LoVo (cell line): Measurements from ENCODE around the gene HPCAL1.

ENCODE experiments used
- DNase-seq: peaks from one replicate; pipeline ENCODE4 v3.0.0-alpha.2; 2016; ENCODE audit warnings: low spot score

The HPCAL1 gene

DNA sequence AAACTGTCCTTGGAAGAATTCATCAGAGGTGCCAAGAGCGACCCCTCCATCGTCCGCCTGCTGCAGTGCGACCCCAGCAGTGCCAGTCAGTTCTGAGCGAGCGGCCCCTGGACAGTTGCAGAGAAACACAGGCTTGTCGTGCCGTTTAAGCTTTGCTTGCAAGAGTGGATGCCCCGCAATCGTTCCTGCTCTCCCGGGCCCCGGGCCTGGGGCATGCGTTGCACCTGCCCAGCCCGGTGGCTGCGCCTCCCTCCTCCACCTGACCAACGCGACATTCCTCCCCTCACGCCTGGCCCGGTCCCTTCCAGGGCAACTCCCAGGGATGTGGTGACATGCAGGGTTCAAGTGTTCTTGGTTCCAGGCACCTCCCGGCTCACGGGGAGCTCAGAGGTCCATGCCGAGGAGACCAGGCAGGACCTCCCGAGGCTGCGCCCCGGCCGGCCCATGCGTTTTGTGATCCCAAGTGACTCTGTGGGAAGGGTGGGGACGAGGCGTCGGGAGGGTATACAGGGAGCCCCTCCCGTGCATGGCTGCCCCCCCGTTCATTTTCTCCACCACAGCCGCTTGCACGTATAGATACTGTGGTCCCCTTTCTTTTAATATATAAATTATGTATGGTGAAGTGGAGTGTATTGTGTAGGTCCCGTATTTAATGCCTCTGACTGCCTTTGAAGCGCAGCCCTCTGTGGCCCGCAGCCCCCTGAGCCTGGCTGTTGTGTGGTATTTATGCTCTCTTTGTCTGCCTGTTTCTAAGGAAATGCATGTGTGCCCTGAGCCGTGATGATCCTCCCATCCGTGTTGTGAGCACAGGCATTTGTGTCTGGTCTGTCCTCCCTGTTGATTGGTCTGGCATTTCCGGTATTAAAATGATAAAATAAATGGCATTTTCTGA lies 124.3 kb downstream of the HPCAL1 start:
- DNase-seq: no peak

DNA sequence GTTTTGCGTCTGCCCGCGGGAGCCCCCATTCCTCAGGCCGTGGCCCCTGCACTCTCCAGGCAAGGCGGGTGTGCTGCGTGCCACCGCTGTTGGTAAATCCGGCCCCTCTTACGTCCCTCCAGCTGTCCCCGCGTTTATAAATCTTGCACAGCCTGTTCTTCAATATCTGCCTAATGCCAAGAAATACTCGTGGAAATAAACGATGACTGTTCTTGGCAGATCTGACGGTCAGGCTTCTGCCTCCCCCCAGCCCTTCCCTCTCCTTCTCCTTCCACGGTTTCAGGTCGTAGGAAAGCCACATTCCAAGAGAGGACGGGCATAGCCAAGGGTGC lies 124.9 kb downstream of the HPCAL1 start:
- DNase-seq: no peak

DNA sequence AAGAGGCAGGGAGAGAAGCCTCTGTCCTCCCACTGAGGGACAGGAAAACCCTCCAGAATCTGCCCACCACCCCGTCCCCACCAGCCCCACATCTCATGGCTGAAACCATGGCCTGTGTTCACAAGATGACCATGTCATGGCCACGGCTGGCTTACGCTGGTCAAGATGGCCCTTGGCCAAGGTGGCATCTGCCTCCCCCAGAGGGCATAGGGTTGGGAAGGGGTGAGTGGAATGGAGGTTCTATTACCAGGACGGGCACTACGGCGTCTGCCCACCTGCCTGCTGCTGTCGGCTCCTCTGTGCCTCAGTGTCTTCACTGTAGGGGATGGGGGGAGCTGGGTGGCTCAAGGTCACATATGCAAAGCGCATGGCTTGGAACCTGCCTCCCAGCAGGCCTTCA lies 125.7 kb downstream of the HPCAL1 start:
- no peak for DNase-seq

DNA sequence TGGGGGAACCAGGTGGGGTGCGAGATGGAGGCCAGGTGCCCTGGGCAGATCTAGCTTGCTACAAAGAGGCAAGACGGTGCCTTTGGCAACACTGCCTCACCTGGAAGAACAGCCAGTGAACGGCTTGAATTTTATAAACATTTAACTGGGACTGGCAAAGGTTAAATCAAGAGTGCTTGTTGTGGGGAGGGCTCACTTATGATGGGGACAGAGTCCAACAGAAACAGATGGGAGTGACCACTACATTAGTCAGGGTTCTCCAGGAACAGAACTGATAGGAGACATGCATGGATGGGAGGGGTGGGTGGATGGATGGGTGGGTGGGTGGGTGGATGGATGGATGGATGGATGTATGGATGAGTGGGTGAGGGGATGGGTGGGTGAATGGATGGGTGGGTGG lies 126.2 kb downstream of the HPCAL1 start:
- no peak for DNase-seq

DNA sequence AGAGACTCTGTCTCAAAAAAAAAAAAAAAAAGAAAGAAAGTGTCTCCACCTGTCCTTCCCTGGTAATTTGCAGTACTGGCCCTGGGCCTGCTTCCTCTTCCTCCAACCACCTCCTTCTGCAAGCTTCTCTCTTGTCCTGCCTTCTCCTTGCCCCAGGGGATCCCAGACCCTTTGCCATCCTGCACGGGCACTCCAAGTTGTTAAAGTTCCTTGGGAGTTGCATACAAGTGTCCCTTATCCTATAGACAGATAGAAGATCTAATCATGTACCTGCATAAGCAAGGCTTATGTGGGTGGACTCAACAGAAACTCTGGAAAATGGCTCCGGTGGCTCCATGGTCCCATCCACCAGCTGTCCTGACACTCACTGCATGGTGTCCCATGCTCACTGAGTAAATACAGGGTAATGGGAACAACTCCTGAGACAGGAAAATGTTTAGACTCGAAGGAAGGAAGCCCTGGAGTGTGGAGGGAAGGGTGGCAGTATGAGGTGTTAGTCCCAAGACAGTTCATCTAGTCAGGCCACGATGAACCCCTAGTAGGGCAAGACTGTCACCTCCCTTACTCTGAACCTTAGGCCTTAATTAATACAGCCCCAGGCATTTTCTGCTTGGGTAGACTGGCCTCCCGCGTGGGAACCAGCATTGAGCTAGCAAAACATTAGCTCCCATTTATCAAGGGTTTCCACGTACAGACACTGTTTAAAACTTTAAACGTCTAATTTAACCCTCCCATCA lies 128.3 kb downstream of the HPCAL1 start:
- DNase-seq: no peak

DNA sequence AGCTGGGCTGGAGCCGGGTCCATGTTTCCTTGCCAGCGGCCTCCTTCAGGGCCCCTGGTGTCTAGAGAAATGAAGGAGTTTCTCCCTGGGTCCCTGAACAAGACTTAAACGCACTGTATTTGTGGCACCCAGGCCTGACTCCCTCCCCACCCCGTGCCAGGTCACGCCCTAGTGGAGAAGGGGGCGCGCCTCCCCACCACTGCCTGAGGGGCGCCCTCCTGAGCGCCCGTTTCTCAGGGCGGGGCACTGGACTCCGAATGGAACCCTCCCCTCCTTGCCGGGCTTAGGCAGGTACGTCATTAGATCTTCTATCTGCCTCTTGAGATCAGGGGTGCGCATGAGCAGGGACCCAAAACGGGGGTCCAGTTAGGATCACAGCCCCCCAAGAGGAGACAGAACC lies 129.1 kb downstream of the HPCAL1 start:
- no peak for DNase-seq

DNA sequence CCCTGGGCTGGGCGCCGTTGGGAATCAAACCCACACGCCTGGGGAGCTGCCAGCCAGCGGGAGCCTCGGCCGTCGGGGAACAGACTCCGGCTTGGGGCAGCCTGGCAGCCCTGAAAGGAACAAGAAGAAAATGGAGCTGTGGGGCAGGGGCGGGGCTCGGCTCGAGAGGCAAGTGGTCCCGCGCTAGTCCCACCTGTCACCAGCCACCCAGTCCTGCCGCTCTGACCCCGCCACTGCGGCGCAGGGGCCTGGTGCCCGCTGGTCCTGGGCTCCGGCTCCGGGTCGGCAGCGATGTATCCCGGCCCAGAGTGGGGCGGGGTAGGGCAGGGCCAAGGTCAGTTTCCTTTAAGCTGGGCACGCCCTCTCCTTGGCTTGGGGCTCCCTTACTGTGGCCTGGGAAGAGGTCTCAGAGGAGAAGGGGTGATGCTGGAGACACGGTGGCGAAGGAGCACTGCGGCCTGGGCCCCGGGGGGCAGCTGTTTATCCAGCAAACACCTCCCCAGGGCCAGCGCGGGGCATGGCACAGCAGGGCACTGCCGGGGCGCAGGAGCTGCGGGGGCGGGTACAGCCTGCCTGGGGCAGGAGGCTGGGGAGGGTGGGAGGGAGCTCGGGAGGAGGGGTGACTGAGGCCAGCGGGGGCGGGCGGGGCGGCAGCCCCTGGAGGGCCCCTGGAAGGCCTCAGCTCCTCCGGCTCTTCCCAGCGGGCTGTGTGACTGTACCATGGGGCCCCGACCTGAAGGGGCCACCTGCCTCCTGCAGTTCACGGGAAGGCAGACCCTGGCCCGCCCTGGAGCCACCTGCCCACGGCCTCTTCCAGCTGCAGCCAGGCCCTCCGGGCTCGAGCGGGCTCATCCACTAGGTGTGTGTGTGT lies 129.8 kb downstream of the HPCAL1 start:
- DNase-seq: no peak

DNA sequence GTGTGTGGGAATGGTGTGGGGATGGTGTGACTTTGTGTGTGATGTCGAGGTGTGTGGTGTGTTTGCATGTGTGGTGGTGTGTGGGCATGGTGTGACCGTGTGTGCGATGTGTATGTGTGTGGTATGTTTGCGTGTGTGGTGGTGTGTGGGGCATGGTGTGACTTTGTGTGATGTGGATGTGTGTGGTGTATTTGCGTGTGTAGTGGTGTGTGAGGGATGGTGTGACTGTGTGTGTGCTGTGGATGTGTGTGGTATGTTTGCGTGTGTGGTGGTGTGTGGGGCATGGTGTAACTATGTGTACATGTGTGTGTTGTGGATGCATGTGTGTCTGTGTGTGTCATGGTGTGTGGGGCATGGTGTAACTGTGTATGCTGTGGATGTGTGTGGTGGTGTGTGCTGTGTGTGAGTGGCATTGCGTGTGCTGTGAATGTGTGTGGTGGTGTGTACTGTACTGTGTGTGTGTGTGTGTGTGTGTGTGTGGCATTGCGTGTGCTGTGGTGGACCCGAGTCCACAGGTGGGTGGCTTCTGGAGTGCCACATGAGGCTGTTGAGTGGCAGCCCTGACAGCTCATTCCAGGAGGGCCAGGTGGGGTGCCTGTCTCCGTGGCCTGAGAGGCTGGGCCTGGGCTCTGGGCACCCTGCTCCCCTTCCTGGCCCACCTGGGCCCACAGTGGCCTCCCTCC lies 130.7 kb downstream of the HPCAL1 start:
- no peak for DNase-seq

DNA sequence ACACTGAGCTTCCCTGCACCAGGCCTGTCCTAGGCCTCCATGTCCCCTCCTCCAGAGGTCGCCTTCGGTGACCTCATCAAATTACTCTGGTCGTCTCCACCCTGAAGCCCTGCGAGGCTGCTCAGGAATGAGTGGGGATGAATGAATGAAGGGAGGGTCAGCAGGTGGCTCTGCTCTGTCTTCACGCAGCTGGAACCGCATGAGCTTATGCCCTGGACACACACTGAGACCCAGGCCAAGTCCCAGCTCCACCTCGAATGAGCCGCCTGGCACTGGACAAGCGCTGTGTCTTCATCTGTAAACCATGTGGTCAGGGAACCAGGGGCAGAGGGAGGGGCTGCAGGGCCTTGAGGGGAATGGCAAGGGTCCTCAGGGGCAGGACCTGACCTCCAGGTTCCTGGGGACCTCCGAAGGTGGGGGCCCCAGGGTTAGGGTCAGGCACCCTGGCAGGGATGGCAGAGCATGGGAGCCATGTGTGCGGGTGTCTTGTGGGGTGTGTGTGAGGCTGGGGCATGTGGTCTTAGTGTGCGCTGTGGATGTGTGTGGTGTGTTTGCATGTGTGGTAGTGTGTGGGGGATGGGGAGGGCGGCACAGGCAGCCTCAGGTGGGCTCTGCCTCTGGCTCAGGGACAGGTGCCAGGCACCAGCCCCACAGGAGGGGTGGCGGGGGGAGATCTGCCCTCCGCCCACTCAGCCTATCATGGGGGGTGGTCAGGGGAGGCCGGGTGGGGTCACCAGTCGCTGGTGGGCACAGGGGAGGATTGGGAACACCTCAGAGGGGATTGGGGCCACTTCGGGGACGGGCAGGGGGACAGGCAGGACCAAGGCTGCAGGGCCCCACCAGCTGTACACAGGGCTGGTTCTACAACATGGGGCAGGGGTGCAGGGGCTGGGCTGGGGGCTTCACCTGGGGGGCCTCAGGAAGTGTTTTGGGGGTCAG lies 131.5 kb downstream of the HPCAL1 start:
- DNase-seq: no peak

DNA sequence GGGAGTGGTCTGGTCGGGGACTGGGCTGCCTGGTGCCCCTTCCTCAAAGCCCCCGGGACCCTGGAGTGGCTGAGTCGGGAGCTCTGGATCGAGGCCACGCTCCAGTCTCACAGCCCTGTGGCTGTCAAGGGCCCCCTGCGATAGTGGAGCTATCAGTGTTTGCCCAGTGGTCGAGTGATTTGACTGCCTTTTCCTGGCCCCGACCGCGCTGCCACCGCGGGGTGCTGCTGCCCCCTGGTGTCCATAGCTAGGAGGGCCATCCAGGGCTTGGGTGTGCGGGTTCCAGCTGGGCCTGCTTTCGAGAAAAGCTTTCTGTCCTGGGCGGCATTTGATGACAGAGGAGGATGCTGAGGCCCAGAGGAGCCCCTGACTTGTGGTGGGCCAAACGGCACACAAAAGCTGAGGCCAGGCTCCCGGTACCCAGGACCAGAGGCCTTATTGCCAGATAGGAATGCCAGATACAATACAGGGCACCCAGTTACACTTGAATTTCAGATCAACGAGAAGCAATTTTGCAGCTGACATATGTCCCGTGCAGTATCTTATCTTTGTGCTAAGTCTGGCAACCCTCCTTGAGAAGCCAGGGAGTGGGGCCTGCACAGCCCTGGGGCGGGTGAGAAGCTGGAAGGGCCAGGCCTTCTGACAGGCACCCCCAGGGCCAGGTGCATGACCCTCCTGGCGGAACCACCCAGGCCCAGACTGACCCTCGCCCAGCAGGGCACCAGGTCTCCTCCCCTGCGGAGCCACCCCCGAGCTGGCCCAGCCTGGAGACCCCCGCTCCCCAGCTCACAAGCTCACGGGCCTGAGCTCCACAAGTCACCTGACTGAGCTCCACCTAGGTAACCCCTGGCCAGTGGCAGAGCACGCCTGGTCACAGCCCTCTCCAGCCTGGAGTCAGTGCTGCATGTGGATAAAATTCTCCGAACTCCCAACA lies 132.4 kb downstream of the HPCAL1 start:
- DNase-seq: peak; percentile 64

DNA sequence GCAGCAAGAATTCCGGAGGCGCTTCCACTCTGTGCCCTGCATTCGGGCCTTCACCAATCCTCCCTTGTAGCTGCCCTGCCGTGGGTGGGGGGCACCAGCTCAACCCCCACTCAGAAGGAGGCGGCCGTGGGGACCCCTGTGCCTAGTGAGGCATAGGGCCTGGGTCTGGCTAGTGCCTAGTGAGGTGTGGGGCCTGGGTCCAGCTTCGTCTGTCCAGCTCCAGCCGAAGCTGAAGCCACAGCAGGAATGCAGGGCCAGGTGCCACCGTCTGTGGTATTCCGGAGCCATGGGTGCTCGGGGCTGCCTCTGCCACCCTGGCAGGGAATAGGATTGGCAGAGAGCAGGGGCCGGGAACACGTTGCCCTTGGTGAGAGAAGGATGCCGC lies 133.1 kb downstream of the HPCAL1 start:
- no peak for DNase-seq

DNA sequence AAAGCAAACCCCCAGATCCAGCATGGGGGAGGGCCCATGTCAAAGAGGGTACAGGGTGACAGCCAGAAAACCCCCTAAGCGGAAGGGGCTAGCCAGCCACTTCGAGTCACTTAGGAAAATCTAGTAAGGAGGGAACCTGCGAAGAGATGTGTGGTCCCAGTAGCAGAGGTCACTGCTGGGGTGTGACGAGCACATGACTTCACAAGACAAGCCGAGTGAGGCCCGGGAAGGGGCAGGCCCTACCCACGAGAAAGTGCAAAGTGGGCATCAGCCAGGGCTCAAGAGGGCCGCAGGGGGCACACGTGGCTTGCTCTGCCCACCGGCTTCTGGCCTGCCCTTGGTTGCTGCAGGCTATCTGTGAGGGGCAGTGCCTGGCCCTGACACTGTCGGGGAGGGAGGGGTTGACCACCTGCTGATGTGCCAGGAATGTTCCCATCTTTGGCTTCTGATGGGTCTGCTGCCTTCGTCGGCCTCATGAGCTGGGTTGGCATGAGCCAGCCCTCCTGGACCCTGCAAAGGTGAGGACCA lies 133.9 kb downstream of the HPCAL1 start:
- no peak for DNase-seq

DNA sequence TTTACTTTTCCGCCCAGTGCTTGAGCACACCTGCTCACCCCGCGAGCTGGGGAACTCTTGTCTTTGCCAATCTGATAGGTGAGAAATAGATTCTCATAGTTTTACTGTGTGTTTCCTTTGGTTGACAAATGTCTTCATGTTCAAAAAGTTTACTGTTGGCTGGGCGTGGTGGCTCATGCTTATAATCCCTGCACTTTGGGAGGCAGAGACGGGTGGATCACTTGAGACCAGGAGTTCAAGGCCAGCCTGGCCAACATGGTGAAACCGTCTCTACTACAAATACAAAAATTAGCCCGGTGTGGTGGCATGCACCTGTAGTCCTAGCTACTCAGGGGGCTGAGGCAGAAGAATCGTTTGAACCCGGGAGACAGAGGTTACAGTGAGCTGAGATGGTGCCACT lies 135.1 kb downstream of the HPCAL1 start:
- no peak for DNase-seq

DNA sequence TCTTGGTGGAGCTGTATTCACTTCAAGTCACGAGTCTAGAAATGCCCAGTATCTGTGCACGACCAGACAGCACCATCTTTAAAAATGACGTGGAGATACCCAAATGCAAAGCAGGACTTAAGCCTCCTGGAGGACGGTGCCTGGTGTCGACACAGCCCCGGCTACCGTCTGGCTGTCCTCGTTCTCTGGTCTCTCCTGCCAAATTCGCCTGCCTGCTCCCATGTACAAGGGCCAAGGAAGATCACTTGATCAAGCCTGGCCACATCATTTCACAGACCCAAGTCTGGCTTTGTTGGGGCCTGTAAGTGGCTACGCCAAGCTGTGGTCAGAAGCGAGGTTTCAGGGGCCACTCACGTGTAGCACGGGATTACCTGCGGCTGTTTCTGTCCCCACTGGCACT lies 136.0 kb downstream of the HPCAL1 start:
- DNase-seq: no peak

DNA sequence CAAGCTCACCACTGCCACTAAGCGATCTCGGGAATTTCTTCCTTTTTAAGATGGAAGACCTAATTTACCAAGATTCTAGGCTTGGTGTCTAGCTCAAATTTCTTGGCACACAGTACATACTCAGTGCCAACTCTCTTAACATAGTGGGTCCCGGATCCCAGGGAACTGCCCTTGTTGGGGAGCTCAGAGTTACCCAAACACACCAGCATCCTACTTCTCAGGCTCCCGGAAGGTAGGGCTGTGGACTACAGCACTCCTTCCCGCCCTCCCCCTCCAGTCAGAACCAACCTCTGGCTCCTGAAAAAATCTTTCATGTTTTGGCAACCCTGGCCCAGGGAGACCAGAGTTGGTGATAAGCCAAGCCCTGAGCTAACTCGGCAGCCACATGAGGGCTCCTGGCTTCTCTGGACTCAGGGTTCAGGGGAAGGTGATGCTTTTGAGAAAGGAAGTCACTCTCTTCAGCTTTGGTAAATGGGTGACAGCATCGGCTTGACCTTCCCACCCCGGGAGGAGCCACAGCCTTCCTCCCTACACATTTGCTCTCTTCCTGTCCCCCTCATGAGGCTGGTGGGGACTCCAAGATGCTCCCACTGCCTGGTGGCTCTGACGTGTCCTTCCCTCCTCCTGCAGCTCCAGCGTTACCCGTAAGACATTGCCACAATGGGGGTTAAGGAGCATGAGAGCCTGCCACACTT lies 136.6 kb downstream of the HPCAL1 start:
- DNase-seq: no peak

DNA sequence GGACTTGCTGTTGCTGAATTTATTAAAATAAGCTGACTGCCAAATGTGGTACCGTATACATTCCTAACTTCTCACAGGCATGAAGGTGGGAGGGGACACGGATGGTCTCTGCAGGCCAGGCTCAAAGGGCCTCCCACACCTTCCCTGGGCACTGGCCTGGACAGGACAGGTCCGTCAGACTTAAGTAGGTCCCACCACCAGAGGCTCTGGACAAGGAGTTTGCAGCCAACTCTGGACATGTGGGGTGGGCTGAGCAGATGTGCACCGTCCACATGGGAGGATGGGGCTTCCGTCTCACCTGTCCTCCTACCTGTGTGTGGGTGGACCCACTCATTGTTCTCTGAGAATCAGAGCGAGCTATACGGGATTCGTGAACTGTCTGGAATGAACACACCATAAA lies 137.3 kb downstream of the HPCAL1 start:
- no peak for DNase-seq

DNA sequence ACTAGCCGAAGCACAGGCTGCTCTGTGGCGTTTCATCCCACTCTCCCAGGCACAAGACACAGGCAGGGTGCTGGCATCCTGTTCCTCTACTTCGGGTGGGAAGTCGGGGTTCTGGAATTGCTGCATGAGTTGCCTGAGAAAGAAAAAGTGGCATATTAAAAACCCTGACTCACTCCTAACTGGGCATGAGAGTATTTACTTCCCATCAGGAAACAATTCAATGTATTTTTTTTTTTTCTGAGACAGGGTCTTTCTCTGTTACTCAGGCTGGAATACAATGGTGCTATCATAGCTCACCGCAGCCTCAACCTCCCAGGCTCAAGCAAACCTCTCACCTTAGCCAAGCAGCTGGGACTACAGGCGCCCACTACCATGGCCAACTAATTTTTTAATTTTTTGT lies 138.0 kb downstream of the HPCAL1 start:
- no peak for DNase-seq

DNA sequence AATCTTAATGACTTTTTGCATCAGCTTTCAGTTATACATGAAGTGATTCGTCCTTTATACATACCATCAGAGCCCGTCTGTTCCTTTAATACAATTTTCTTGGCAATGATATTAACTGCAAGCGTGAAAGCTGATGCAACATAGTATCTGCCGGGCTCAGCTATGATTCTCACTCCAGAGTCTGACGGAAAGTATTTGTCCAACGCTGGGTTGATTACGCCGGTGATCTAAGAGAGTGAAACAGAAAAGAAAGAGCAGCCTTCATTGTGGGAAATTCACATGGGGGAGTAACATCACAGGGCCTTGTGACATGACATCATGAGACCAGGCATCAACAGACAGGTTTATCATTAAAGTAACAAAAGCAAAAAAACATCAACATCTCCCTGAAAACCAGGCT lies 139.2 kb downstream of the HPCAL1 start:
- DNase-seq: no peak
